GM21528 (cell line): ENCODE measurements around the gene XYLT1.
A peak's percentile ranks its signal among the peaks of the same experiment; 100 is the strongest.

Source experiments
- ATAC-seq: cut with Tn5 transposase; IDR thresholded peaks from one replicate; pipeline ENCODE4 v1.9.1; 2021; ENCODE audit warnings: mild to moderate bottlenecking, moderate library complexity; ENCODE audit not compliant: unreplicated experiment, low FRiP score

Gene XYLT1

DNA sequence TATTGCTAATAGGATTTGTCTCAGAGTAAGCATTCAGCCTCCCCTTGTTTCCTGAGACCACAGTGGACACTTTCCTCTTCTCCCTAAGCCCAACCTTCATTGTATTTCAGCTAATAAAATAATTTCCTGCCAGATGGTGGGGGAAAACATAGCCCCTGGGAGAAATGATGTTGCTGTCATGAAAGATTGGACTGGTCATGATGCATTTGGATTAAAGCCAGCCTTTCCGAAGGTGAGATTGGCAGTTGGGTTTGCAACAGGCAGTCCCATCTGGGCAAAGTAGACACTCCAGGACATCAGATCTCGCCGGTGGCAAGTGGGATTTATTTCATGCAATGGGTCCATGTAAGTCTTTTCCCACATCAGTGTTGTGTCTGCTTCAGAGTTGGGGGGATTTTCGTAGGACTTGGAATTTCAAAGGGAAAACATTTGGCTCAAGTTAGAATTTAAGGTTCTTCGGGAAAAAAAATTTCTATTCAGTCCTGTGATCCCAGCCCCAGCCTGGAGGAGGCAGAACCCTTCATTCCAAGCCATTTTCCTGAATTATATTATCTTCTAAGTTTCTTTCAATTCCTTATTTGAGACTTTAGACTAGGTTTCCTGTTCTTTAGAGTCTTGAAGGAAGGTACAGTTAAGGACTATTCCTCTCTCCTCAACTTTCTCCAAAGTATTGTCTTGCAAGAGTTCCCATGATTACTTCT is 391.7 kb downstream of the XYLT1 start:
- ATAC-seq, result no peak

DNA sequence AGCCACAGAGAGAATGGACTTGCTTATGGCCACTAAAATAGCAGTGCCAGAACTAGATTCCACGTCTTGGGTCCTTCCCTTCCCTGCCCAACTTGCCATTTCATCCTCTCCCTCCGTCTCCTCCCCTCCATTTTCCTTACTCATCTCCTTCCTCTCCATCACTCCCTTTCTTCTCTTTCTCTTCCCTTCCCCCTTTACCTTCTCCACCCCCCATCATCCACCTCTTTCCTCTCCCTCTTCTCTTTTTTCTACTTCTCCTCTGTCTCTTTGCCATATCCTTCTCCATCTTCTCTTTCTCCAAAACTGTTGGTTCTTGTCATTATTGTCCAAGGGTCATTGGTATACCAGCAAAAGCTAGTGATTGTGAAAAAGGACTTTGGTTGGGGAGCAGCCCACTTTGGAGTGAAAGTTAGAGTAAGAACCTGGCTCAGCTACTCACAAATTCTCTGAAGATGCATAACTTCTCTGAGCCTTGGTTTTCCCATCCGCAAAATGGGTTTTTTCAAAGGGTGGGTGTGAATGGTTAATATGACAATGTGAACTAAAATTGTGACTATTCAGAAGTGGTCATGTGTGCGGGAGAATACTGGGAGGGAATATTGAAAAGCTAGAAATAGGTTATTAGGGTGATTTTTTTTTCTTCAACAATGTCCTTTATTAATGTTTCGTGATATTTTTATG is 393.8 kb downstream of the XYLT1 start:
- no peak for ATAC-seq

DNA sequence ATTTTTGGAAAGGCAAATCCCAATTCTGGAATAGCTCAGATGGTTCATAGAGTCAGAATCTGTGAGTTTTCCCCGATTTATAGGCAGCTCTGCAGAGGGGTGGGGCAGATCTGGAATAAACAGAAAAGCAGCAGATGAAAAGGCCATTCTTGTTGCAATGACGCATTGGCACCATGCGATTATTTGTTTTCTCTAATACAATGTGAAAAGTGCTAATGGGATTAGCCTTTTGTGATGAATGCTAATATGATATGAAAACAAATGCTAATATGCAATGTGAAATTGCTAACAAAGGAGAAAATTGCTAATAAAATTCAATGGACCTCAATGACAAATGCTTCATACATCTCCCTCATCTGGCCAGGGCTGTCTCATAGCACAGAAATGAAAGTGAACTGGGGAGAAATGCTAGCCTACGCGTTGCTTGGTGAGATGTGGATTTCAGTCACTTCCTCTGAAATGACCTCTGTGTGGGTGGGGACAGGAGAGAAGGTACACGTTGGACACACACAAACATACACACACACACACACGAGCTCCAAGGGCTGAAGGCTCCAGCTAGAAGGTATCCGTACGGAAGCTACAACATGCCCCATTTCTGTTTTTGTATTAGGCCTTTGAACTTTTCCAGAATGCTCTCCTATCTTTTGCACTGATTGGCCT is 394.5 kb downstream of the XYLT1 start:
- no peak for ATAC-seq

DNA sequence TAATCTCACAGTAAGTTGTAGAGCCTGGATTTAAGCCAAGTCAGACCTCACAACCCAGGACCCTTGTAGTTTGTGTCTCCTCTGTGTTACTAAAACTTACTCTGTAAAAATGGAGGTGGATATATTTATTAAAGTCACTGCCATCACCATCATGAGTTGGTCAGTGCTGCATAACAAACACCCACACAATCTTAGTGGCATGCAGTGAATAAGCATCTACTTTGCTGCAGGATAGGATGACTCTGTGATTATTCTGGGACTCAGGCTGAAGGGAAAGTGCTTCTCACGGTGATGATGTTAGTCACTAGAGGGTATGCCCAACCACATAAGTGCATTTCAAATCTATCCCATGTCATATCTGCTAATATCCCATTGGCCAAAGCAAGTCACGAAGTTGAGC is 398.7 kb downstream of the XYLT1 start:
- no peak for ATAC-seq

DNA sequence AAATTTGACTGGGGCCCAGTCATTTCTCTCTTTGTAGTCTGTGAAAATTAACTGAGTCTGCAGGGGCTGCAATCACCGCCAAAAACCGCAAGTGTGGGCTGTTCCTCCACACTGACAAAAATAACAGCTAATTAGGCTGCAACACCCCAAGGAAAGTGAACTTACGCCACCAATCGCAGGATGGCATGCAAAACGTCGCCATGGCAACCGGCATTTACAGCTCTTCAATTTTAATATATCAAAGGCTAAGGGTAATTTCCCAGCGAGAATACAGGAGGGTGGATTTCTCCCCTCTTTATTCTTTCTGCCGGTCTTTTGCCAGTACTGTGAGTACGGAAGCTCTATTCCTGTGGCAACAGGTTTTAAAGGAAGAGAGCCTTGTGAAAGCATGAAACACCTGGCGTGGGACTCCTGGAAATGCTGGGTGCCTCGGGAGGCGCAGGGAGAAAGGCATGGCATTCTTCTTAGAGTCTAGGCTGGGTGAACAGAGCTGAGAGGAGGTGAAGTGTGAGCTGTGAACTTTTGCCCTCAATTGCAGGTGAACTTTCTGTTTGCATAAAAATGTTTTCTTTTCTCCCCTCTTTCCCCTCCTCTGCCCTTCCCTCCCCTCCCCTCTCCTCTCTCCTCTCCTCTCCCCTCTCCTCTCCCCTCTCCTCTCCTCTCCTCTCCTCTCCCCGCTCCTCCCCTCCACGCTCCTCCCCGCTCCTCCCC is 399.7 kb downstream of the XYLT1 start:
- ATAC-seq, result peak; percentile 80

DNA sequence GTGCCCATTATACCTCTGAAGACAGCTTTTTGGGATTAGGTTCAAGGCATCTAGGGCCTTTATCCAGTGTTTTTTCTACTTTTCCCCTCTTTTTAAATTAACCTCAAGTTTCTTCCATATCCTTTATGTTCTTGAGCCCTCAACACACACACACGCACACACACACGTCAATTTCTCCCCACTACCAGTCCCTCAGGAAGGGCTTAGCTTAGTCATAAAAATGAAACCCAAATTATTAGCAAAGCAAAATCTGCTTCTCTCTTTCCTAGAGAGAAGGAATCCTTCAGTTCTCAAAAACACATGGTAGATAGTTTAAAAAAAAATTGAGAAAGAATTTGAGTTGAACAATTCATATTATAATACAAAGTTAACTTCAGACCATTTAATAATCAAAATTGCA is 401.1 kb downstream of the XYLT1 start:
- ATAC-seq, result no peak

DNA sequence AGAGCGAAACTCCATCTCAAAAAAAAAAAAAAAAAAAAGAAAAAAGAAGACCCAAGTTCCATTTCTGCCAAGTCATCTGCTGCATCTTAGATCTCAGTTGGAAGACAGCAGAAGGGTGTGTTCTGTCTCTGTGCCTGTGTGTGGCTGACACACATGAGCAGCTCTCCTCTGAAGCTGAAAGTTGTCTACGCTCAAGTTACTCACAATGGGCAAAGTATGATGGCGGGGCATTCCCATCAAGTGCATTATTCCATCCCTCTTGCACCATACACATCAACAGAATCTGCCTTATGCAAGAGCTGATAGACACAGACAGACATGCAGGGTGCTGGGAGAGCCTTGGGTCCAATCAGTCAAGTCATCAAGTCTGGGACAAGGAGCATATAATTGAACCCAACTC is 402.2 kb downstream of the XYLT1 start:
- no peak for ATAC-seq

DNA sequence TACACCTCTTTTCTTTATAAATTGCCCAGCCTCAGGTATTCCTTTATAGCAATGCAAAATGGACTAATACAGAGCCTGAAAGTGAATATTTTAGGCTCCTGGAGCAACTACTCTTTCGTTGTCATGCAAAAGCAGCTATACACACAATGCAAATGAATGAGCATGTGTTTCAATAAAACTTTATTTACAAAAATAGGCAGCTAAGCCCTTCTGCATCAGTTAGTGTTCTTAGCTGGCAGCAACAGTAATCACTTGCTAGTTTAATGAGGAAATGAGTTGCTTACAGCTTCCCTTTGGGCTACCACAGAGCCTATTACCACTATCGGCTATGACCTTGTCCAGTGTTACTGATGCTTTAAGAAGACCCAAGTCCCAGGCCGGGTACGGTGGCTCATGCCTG is 402.9 kb downstream of the XYLT1 start:
- ATAC-seq, result no peak

DNA sequence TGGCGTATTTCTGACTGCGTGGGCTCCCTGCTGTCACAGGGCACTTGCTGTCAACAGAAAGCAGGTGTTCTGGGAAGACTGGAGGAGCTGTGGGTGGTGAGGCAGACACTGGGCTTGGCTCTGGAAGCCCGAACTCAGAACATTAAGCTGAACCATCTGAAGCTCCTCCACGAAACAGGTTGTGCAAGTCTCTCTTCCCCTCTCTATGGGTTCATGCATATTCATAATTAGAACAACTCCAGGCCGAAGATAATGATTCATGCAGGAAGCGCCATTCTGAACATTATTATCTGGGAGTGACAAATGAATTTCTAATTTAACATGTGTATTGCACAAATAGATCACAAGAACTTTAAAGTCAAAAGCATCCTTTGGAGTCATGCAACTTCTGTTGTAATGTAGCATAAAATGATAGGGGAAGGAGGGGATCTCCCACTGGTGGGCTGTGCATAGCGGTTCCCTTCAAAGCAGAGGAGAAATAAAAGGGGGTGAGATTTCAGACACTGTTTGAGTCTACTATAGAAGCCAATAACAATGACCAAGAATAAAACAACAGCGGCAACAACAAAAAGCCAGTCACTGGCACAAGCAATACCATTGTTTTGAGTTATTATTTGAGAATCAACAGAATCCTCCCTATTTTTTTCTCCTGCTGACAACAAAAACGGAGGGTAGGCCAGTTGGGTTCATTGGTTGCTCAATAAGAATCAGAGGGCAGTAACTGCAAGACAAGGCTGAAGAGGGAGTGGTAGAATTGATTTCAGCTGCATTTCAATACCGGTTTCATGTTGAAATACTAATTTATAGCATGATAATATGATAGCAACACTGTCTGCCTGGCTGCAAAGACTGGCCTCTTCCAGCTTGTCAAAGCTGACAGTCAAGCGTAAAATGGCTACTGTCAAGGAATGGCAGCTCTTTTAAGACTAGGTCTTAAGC is 407.3 kb downstream of the XYLT1 start:
- no peak for ATAC-seq

DNA sequence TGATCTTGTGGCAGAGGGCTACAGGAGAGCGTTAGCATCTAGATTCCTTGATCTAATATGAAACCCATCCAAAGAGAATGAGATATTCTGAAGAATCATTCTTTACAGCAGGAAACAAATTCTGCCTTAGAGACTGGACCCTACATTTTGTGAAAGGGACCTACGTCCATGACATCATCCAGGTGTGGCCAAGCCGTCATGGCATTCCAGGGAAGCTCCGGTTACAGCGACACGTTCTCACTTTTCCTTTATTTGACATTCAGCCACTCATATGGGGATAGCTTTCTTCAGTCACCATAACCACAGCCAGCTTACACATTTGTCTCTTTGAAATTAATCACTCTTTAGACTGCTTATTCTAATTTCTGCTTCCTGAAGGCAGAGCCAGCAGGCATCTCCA is 408.1 kb downstream of the XYLT1 start:
- ATAC-seq, result no peak

DNA sequence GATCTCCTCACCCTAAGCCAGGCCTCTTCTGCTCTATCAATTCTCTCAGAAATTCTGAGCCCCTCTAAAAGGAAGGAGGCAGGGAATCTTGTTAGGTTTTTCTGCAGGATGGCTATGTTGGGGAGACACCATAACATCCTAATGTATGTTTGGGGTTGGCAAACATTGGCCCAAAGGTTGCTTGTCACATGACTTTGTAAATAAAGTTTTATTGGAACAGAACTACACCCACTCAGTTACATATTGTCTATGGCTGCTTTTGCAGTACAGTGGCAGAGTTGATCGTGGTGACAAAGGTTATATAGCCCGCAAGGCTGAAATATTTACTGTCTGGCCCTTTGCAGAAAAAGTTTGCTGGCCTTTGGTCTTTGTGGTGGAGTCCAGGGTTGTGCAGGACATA is 409.4 kb downstream of the XYLT1 start:
- ATAC-seq, result no peak

DNA sequence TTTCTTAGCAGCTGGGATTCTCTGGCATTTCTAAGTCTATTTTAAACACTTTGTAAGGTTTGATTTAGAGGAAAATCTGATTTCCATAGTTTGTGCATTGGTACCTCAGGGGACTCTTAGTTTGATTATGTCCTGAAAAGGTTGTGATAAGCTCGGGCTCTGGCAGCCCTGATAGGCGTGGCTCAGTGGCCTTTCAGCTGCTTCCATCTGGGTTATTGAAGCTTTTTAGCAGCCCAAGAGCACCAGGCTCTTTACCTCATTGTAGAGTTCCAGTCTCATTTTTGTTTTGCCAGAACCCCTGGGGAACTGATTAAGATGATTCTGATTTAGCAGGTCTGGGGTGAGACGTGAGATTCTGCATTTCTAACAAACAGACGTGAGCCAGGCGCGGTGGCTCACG is 412.3 kb downstream of the XYLT1 start:
- no peak for ATAC-seq

DNA sequence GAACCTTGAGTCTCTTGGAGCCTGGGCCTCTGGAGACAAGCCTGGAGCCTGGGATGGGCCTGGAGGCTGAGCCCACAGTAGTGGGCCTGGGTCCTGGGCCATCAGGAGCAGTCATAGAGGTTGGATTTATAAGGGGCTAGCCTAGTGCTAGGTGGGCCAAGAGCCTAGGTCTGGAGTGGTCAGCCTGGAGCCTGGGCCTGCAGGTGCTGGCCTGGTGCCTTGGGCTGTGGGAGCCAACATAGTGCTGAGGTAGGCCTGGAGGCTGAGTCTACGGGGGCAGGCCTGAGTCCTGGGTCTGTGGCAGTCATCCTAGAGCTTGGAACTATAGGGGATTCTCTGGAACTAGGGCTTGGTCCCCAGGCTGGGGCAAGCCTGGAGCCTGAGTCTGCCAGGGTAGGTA is 414.1 kb downstream of the XYLT1 start:
- no peak for ATAC-seq

DNA sequence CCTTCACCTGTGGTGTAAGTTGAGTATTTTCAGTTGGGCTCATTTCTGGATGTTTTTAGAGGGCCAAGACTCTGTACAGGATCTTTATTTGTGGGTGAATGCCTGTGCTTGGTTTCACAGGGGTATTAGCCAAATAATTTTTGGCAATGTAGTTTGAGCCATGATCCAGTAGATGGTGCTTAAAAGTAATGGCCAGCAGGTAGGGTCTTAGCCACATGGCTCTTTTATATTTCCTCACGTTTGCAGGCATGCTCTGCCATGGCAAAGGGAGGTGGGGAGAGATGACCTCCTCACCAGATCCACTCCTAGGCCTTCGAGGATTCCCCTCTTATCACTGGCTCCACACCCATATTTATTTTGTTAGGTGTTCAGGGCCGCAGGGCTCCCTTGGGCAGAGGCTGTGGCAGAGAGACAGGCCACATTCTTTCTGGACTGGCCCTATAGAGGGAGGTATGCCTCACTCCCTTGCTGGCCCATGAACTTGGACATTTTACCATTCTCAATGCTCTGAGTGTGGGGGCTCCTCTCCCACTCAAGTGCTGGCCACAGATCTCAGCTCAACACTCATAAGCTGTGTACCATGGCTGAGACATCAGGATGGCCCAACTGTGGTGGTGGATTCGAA is 417.1 kb downstream of the XYLT1 start:
- no peak for ATAC-seq
